ENCODE results near the gene KRTAP10-5.
"Not testable (repeated sequence)": the region's sequence is repeated elsewhere in the genome, so short reads cannot be mapped to it uniquely, and the experiment has no call there.

KRTAP10-5 gene

GRCh38 chr21:44576025-44576420 is 4.4 kb downstream of the KRTAP10-5 start:
- no peak for ATAC-seq
- TF ChIP-seq ISL1 (CRISPR knock-in tag; IDR thresholded peaks at IDR 0.05) (no peak), ZNF70 (CRISPR knock-in tag; IDR thresholded peaks at IDR 0.05) (no peak), TCF4 (CRISPR knock-in tag; IDR thresholded peaks at IDR 0.05; ENCODE audit: borderline replicate concordance) (no peak), ZC3H10 (CRISPR knock-in tag; IDR thresholded peaks at IDR 0.05) (no peak), POU6F1 (CRISPR knock-in tag; IDR thresholded peaks at IDR 0.05; ENCODE audit: borderline replicate concordance, low read depth) (no peak), GLIS3 (CRISPR knock-in tag; IDR thresholded peaks at IDR 0.05) (no peak), SNAI2 (CRISPR knock-in tag; IDR thresholded peaks at IDR 0.05) (no peak), CSDC2 (CRISPR knock-in tag; IDR thresholded peaks at IDR 0.05) (no peak), ESRRG (CRISPR knock-in tag; IDR thresholded peaks at IDR 0.05) (no peak)

GRCh38 chr21:44575307-44576024 is 4.9 kb downstream of the KRTAP10-5 start:
- ATAC-seq: no peak

GRCh38 chr21:44574457-44575306 is 5.7 kb downstream of the KRTAP10-5 start:
- TF ChIP-seq ZNF70 (CRISPR knock-in tag; IDR thresholded peaks at IDR 0.05) (no peak), ZNF8 (CRISPR knock-in tag; IDR thresholded peaks at IDR 0.05) (no peak), TSHZ2 (CRISPR knock-in tag; IDR thresholded peaks at IDR 0.05) (no peak), RARB (CRISPR knock-in tag; IDR thresholded peaks at IDR 0.05) (no peak), TCF4 (CRISPR knock-in tag; IDR thresholded peaks at IDR 0.05; ENCODE audit: borderline replicate concordance) (no peak), PPARA (CRISPR knock-in tag; IDR thresholded peaks at IDR 0.05; ENCODE audit: borderline replicate concordance) (no peak), ZFP30 (CRISPR knock-in tag; IDR thresholded peaks at IDR 0.05) (no peak), PATZ1 (CRISPR knock-in tag; IDR thresholded peaks at IDR 0.05; ENCODE audit: borderline replicate concordance) (no peak), ZC3H10 (CRISPR knock-in tag; IDR thresholded peaks at IDR 0.05) (no peak), ZFP3 (CRISPR knock-in tag; IDR thresholded peaks at IDR 0.05) (no peak), CSRNP3 (CRISPR knock-in tag; IDR thresholded peaks at IDR 0.05) (no peak), TOX (CRISPR knock-in tag; IDR thresholded peaks at IDR 0.05; ENCODE audit: borderline replicate concordance) (no peak), ESRRG (CRISPR knock-in tag; IDR thresholded peaks at IDR 0.05) (no peak), POU6F1 (CRISPR knock-in tag; IDR thresholded peaks at IDR 0.05; ENCODE audit: borderline replicate concordance, low read depth) (no peak), OSR1 (CRISPR knock-in tag; IDR thresholded peaks at IDR 0.05) (no peak), SNAI2 (CRISPR knock-in tag; IDR thresholded peaks at IDR 0.05) (no peak), ARNTL (CRISPR knock-in tag; IDR thresholded peaks at IDR 0.05; ENCODE audit: borderline replicate concordance, low read depth) (no peak), GLIS3 (CRISPR knock-in tag; IDR thresholded peaks at IDR 0.05) (no peak)
- ATAC-seq: no peak; the same call in 2 of the 3 replicates

More at GRCh38 chr21:44575307-44576024, 4.9 kb downstream of the KRTAP10-5 start:
- no peak for TF ChIP-seq ARNTL (CRISPR knock-in tag; IDR thresholded peaks at IDR 0.05; ENCODE audit: borderline replicate concordance, low read depth)
- TF ChIP-seq ZFP3 (CRISPR knock-in tag; IDR thresholded peaks at IDR 0.05): no peak
- TF ChIP-seq PATZ1 (CRISPR knock-in tag; IDR thresholded peaks at IDR 0.05; ENCODE audit: borderline replicate concordance): no peak
- no peak for TF ChIP-seq ZNF8 (CRISPR knock-in tag; IDR thresholded peaks at IDR 0.05)
- TF ChIP-seq RARB (CRISPR knock-in tag; IDR thresholded peaks at IDR 0.05): no peak
- no peak for TF ChIP-seq ISL1 (CRISPR knock-in tag; IDR thresholded peaks at IDR 0.05)
- TF ChIP-seq TCF4 (CRISPR knock-in tag; IDR thresholded peaks at IDR 0.05; ENCODE audit: borderline replicate concordance): no peak

GRCh38 chr21:44573630-44574456 is 6.6 kb downstream of the KRTAP10-5 start, which contains the start of gene KRTAP10-4:
Gene KRTAP10-4 (plus strand): TSS chr21:44573729. CDS start chr21:44573759, 30 bp downstream.
- not testable (repeated sequence) for ATAC-seq
